Progenitor cell of endocrine pancreas (in vitro differentiated cells): ENCODE data around the gene SYNGAP1. TPM values are rescaled to one million over a fixed set of nuclear protein-coding genes. Genes with fewer than 3 reads are reported as not detected.
"Not testable (repeated sequence)": the region's sequence is repeated elsewhere in the genome, so short reads cannot be mapped to it uniquely, and the experiment has no call there.

Experiments
- DNase-seq: peaks from one replicate; pipeline ENCODE4 v3.0.0; 2021; ENCODE audit warnings: low spot score; ENCODE audit not compliant: unreplicated experiment
- H3K27ac Mint-ChIP-seq: 2 replicates; pipeline ENCODE4 v1.8.0; 2021; ENCODE audit warnings: mild to moderate bottlenecking, moderate library complexity, mixed read lengths
- H3K27me3 Mint-ChIP-seq: 2 replicates; pipeline ENCODE4 v1.8.0; 2021; ENCODE audit warnings: mixed read lengths
- H3K36me3 Mint-ChIP-seq: 2 replicates; pipeline ENCODE4 v1.8.0; 2022; ENCODE audit warnings: mixed read lengths; ENCODE audit not compliant: insufficient read depth
- H3K4me1 Mint-ChIP-seq: 2 replicates; pipeline ENCODE4 v1.8.0; 2021; ENCODE audit warnings: low read depth, mixed read lengths
- H3K4me3 Mint-ChIP-seq: 2 replicates; pipeline ENCODE4 v1.8.0; 2021; ENCODE audit warnings: low read depth, mild to moderate bottlenecking, moderate library complexity, mixed read lengths
- H3K9me3 Mint-ChIP-seq: 2 replicates; pipeline ENCODE4 v1.8.0; 2021; ENCODE audit warnings: low read depth, mixed read lengths
- CTCF ChIP-seq: fragments of 200-600 bp; sonication (generic); IDR thresholded peaks from one replicate; pipeline ENCODE4 v1.5.0; 2021; ENCODE audit warnings: antibody characterized with exemption, mild to moderate bottlenecking; ENCODE audit not compliant: unreplicated experiment
- long read RNA-seq: library from polyadenylated mRNA; unstranded; transcript quantifications from one replicate; pipeline ENCODE4 v2.0.0, GENCODE V29; 2020
- total RNA-seq: library from RNA; stranded (reverse); gene quantifications from 2 replicates; pipeline ENCODE4 v1.2.1, GENCODE V29; 2021

The SYNGAP1 gene
- total RNA-seq, result 59.9 and 60.3 TPM in 2 replicates
- long read RNA-seq, result 0 reads

- H3K36me3 Mint-ChIP-seq, result peaks cover 2% of the 10 kb centered on the region
- peak within 1 kb of the TSS; percentile 99 for H3K27ac Mint-ChIP-seq
- H3K4me3 Mint-ChIP-seq, result peak within 1 kb of the TSS; percentile 62
- DNase-seq, result no peak
- H3K9me3 Mint-ChIP-seq, result no peaks in the 10 kb centered on the region
- H3K27me3 Mint-ChIP-seq, result no peaks in the 10 kb centered on the region
- H3K4me1 Mint-ChIP-seq, result peaks cover 45% of the 10 kb centered on the region
- TF ChIP-seq CTCF, result no peak
Observed at GRCh38 chr6:33419580-33420490, at the start of gene SYNGAP1. TSS of gene SYNGAP1 (plus strand) at chr6:33420065. CDS start at chr6:33420265, 200 bp downstream.

GRCh38 chr6:33371901-33372300 is 48.0 kb upstream of the SYNGAP1 start:
- not testable (repeated sequence) for H3K27ac Mint-ChIP-seq, DNase-seq, H3K36me3 Mint-ChIP-seq, H3K9me3 Mint-ChIP-seq, H3K4me3 Mint-ChIP-seq, H3K27me3 Mint-ChIP-seq
- peaks cover 16% of the 10 kb centered on the region for H3K4me1 Mint-ChIP-seq

GRCh38 chr6:33372526-33373123 is 47.2 kb upstream of the SYNGAP1 start:
- no peak overlapping the region for H3K4me3 Mint-ChIP-seq
- no peak for DNase-seq
- no peaks in the 10 kb centered on the region for H3K9me3 Mint-ChIP-seq
- H3K36me3 Mint-ChIP-seq, result no peaks in the 10 kb centered on the region
- no peak for TF ChIP-seq CTCF
- no peaks in the 10 kb centered on the region for H3K27me3 Mint-ChIP-seq
- H3K4me1 Mint-ChIP-seq, result peaks cover 16% of the 10 kb centered on the region
- H3K27ac Mint-ChIP-seq, result no peak overlapping the region

GRCh38 chr6:33373960-33374910 is 45.6 kb upstream of the SYNGAP1 start:
- H3K9me3 Mint-ChIP-seq, result no peaks in the 10 kb centered on the region
- H3K4me1 Mint-ChIP-seq, result peaks cover 16% of the 10 kb centered on the region
- no peak overlapping the region for H3K27ac Mint-ChIP-seq
- no peak overlapping the region for H3K4me3 Mint-ChIP-seq
- no peaks in the 10 kb centered on the region for H3K36me3 Mint-ChIP-seq
- no peaks in the 10 kb centered on the region for H3K27me3 Mint-ChIP-seq
- TF ChIP-seq CTCF, result no peak
- DNase-seq, result no peak

GRCh38 chr6:33375143-33375671 is 44.7 kb upstream of the SYNGAP1 start:
- Mint-ChIP-seq H3K27me3 (no peaks in the 10 kb centered on the region), H3K4me1 (peaks cover 16% of the 10 kb centered on the region), H3K9me3 (no peaks in the 10 kb centered on the region), H3K36me3 (no peaks in the 10 kb centered on the region), H3K27ac (no peak overlapping the region), H3K4me3 (no peak overlapping the region)
- DNase-seq, result no peak
- TF ChIP-seq CTCF, result no peak
